ENCODE measurements around the gene UBE3C.

- TF ChIP-seq CTCF (IDR thresholded peaks at IDR 0.05) = no peak
- no peak for TF ChIP-seq POLR2A (IDR thresholded peaks at IDR 0.05)
These were observed 66.7 kb downstream of the UBE3C start for GRCh38 chr7:157205438-157205837.

Measured in vagina (tissue), 2 donors.